ENCODE measurements around the gene UROD.
A peak's percentile ranks its signal among the peaks of the same experiment; 100 is the strongest.
"Not testable (repeated sequence)": the region's sequence is repeated elsewhere in the genome, so short reads cannot be mapped to it uniquely, and the experiment has no call there.

Gene UROD

DNA sequence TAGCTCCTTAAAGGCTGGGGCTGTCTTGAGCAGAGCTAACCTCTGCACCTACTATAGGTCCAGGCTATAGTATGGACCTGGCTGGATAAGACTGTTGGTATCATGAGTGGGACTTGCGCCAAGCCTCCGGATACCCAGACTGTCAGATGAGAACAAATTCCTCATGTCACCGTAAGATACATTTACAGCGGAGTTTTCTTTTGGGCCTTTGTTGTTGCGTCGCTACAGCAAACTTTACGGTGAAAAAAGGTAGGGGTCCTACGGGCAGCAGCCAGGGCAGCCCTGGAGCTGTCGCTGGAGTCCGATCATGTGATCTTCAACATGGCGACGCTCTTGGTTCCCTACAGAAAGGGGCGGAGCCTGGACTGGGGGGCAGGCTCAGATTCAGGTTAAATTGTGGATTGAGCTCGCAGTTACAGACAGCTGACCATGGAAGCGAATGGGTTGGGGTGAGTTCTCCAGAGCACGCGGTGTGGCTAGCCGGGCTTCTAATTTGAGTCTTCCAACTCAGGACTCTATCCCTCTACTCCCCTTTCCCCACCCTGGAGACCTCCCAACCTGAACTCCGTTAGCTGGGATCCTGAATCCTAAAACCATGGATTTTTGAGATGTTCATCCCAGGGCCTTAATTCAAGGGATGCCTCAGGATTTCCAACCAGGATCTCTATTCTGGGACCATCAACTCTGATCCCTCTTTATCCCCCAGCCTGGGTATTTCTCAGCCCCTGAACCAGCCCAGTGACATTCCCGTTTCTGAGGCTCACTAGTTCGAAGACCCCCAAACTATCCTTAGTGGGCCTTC, at the start of gene UROD:
Gene UROD, plus strand, starts transcription at position 418 of the 802 bp plus-strand sequence. Its CDS starts 12 bp downstream, at position 430.
- peak; percentile 93 for DNase-seq

DNA sequence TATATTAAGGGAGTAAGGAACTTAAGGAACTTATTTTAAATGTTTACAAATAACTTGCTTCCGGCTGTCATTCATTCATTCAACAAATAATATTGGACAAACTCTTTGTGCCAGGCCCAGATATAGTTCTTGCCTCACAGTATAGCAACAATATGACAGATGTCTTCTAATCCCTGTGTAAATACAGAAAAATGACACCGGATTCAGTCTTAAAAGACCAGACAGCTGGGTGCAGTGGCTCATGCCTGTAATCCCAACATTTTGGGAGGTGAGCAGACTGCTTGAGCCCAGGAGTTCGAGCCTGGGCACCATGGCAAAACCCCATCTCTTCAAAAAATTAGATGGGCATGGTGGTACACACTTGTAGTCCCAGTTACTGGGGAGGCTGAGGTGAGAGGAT, 49.3 kb upstream of the UROD start:
- no peak for DNase-seq

DNA sequence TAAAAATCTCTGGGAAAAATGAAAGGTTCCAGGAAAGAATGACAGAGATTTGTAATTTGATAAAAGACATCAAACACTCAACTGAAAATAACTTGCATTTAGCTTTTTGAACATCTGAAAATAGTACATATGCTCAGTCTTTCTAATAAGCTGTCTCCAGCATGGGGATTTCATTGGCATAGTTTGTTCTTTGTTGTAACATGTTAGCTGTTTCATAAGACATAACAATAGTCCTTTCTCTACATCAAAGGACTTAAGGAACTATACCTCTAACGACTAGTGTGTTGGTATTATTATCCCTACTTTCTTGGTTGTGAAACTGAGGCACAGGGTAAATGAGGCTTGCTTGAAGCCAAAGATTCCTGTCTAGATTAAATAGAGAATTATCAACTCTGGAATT, 47.7 kb upstream of the UROD start:
- DNase-seq: no peak

DNA sequence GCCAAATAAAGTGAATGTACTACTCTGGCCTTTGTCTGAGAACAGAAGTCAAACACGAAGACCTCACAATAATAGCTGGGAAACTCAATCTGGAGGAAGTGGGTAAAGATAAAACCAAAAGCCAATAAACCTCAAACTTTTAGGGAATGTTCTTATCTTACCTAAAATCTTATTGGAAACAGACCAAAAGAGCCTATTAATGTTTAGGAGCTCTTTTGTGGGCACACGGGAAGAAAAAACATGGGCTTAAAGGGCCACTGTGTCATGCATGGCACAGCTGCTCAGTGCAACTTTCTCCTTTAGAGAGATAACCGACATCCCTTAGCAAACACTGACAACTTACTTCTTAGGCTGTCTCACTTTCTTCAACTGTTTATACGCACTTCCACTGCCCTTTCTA, 41.7 kb upstream of the UROD start:
- DNase-seq: no peak

DNA sequence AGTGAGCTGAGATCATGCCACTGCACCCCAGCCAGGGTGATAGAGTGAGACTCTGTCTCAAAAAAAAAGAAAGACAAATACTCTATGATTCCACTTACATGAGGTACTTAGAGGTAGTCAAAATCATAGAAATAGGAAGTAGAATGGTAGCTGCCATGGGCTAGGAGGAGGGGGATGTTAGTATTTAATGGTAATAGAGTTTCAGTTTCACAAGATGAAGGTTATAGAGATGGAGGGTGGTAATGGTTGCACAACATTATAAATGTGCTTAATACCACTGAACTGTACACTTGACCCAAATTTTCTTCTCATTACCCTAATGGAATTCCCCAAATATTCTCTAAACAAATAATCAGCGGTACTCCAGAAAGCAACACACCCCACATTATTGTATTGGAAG, 38.4 kb upstream of the UROD start:
- no peak for DNase-seq

DNA sequence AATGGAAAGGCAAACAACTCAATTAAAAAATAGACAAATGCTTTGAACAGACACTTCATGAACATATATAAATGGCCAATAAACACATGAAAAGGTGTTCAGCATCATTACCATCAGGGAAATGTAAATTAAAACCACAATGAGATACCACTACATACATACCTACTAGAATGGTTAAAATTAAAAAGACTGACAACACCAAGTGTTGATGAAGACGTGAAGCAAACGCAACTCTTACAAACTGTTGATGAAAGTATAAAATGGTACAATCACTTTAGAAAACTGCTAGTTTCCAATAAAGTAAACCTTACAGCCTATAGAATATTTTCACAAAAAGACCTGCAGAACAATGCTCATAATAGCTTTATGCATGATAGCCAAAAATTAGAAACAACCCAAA, 35.8 kb upstream of the UROD start:
- DNase-seq: no peak

DNA sequence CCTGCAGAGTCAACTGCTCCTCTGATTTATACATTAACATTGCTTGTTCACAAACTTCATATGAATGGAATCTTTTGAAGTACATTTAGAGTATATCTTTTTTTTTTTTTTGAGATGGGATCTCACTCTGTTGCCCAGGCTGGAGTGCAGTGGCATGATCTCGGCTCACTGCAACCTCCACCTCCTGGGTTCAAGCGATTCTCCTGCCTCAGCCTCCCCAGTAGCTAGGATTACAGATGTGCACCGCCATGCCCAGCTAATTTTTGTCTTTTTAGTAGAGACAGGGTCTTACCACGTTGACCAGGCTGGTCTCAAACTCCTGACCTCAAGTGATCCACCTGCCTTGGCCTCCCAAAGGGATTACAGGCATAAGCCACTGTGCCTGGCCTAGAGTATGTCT, 34.7 kb upstream of the UROD start:
- not testable (repeated sequence) for DNase-seq

DNA sequence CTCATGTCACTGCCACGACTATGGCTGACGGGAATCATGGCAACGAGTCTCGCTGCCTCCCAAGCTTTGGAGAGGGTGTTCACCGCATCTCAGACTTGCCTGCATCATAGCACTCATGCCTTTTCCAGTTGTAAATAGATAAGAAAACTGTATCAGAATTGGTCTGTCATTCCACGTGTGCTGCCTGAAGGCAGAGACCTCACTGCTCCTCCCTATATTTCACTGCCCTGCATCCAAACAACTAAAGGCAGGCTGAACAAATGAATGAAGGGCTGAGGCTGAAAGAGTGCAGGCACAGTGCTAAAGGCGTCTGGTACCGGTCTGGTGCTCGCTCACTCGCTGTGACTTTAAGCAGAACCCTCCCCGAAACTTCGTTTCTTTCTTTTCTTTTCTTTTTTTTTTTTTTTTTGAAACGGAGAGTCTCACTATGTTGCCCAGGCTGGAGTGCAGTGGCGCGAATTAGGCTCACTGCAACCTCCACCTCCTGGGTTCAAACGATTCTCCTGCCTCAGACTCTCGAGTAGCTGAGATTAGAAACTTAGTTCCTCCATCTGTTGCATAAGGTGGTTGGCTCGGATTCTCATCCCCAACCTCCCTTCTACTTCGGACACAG, 26.2 kb upstream of the UROD start:
- DNase-seq: no peak

DNA sequence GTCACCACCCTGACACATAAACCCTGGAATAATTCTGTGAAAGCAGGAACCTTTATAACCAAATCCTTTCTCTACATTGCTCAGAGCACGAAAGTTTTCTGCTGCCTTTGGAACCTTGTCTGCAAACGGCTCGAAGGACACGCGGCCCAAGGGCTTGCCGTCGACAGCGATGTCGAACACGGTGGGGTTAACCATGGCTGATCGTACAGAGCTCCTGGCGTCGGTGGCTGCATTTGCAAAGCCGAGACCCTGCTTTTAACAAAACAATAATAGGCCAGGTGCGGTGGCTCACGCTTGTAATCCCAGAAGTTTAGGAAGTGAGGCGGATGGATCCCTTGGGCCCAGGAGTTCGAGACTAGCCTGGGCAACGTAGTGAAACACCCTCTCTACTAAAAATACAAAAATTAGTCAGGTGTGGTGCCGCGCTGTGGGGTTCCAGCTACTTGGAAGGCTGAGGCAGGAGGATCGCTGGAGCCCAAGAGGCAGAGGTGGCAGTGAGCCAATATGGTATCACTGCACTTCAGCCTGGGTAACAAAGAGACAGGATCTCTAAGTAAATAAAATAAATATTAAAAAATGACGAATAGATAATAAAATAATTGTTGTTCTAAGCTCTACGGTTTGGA, 23.4 kb upstream of the UROD start:
- DNase-seq: no peak

DNA sequence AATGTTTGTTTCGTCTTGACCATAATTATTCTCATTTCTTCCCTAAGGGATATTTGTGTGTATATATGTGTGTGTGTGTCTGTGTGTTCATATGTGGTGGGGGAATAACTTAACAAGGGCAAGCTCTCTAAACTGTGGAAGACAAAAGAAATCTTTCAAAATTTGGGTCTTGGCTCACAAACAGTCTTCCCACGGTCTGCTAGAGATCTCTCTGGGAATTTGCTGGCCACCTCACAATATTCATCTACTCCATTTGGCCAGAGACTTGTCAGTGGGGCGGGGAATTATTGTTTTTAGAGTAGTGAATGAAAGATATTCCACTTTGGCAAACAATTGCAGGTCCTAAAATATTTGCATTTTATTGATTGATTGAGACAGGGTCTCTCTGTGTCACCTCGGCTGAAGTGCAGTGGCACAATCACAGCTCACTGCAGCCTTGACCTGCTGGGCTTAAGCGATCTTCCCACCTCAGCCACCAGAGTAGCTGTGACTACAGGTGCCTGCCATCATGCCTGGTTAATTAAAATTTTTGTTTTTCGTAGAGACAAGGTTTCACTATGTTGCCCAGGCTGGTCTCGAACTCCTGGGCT, 17.6 kb upstream of the UROD start:
- no peak for DNase-seq

DNA sequence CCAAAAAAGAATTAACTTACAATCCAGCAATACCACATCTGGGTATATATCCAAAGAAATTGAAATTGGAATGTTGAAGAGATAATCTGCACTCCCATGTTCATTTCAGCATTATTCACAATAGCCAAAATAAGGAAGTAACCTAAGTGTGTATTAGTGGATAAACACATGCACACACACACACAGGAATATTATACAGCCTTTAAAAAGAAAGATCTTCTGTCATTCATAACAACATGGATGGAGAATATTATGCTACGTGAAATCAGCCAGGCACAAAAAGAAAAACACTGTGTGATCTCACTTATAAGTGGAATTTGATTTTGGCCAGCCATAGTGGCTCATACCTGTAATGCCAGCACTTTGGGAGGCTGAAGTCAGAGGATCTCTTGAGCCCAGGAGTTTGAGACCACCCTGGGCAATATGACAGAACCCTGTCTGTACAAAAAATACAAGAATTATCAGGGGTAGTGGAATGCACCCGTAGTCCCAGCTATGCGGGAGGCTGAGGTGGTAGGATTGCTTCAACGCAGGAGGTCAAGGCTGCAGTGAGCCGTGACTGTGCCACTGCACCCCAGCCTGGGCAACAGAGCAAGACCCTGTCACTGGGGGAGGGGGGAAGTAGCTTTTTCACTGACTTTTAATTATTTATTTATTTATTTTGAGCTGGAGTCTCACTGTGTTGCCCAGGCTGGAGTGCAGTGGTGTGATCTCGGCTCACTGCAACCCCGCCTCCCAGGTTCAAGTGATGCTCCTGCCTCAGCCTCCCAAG, 16.4 kb upstream of the UROD start:
- no peak for DNase-seq

DNA sequence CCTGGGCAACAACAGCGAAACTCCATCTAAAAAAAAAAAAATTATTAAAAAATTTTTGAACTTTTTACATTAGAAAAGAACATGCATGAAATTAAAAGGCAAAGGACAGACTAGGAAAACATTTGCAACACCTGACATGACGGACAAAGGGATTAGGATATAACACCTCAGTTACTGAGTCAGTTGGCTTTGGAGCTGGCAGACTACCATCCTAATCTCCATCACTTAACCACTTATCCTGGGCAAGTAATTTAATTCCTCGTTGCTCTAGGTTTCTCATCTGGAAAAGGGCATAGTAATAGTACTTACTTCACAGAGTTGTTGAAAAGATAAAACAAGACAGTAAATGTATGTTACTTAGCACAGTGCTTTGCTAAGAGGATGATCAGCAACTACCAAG, 12.8 kb upstream of the UROD start:
- no peak for DNase-seq

DNA sequence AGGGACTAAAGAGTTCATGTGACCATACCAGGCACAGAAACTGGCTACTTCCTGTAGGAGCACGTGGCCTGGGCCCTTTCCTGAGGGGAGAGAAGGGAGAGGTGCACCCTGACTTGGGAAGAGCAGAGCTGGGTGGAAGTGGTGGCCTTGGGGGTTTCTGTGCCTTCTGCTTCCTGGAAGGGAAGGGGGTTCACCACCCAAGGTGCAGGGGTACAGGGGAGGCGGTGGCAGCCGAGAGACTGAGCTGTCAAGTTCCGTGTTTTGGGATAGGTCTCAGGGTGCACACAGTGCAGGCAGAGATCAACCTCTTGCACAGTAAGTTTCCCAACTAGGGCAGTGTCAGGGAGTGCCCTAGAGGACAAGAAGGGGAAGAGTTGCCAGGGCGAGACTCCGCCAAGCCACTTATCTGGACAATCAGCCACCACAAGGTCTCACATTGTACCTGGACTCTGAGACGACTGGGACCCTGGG, 11.0 kb upstream of the UROD start:
- DNase-seq: no peak

DNA sequence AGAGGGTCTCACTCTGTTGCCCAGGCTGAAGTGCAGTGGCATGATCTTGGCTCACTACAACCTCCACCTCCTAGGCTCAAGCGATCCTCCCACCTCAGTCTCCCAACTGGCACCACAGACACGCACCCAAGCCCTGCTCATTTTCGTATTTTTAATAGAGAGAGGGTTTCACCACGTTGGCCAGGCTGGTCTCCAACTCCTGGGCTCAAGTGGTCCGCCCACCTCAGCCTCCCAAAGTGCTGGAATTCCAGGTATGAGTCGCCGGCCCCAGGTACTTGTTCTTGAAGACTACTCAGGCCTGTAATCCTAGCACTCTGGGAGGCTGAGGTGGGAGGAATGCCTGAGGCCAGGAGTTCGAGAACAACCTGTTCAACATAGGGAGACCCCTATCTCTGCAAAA, 10.5 kb upstream of the UROD start:
- DNase-seq: not testable (repeated sequence)

DNA sequence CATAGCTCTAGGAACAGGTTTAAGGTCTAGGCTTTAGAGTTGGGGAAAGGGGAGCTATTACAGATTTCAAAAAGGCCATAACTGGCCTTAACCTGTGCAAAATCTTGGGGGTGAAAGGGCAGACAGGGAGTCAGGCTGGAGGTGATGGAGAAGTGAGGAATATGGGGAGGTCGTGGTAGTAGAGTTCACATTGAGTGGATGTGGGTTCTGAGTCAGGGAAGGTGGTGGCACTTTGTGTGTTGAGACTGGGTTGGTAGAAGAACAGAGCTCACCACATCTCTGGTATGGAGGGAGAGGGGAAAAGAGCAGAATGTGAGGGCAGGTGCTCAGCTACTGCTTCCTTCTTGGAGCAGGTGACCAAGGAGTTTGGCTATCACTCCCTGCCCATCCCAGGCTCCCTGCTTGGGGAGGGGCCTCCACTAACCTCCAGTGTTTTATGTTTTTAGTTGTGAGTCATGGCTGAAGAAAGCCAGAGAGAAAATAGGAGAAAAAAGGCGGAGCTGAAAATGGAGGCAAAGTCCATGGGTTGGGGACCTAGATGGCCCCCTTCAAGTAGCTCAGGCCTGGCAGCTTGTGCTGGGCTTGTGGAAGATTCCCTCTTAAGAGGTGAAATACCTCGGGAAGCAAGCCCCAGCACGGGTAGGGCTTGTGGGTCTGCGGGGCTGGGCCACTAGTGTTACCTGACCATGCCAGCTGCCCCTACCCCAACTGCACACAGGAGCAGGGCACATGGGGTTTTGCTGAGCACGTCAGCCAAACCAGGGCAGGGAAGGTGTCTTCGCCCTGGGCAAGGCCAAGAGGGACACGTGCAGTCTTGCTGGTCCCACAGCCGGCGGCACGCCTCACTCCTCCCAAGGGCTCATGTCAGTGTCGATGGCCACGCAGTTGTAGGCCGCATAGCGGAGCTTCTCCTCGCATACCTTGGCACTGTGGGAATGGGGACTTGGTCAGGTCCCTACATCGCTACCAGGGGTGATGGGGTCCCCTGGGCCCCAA, 9.1 kb upstream of the UROD start:
- DNase-seq: no peak

DNA sequence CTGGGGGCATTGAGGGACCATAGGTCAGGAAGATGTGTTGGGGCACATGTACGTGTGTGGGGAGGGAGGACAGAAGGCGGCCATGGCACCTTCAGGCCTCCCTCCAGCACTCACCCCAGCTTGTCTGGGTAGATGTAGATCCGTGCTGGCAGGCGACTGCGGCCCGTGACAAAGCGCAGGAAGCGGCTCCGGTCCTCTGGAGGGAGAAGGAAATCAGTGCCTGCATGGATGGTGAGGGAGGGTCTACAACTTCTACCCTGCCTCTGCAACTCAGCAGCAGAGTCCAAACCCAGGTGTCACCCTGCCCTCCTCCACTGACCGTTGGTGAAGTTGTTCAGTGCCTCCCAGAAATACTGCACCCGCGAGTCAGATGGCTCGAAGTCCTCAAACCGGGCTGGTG, 8.3 kb upstream of the UROD start:
- no peak for DNase-seq

DNA sequence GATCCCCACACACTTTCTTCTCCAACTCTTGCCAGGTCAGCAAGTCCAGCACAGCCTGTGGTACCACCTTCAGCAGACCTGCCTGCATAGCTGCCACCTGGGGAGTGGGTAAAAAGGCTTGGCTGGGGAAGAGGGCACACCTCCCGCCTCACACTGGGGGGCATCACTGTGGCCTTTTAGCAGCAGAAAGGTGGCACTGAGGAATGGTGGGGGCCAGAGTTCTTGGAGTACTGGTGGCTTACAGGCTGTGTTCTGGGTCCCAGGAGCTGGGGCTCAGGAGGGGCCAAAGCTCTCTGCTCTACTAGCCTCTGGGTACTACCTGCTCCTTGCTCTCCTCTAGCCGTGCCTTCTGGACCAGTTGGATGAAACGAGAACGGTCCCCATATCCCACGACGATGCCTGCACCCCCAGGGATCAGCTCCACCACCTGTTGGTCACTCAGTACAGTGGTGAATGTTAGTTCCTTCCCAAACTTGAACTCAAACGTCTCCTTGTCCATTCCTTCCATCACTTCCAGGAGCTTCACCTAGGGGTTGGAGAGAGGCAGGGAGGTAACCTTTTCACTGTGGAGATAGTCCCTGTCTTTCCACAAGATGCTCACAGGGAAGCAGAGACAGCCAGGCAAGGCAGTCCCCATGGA, 7.7 kb upstream of the UROD start:
- DNase-seq: no peak

DNA sequence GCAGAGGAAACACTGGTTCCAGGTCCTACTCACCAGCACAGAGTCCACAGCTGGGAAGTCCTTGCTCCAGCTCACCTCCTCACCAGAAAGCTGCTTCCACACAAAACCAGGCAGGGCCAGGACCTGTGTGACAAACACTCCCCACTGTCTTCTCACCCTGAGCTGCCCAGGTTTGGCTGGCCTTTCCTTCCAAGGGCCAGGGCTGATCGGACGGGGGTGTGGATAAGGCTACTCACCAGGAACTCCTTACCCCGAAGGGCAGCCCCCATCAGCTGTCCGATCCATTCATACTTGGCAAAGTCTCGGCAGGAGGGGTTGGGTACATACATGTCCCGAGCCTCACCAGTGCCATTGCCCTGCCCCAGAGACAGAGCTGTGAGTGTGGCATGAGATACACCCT, 6.3 kb upstream of the UROD start:
- DNase-seq: no peak

DNA sequence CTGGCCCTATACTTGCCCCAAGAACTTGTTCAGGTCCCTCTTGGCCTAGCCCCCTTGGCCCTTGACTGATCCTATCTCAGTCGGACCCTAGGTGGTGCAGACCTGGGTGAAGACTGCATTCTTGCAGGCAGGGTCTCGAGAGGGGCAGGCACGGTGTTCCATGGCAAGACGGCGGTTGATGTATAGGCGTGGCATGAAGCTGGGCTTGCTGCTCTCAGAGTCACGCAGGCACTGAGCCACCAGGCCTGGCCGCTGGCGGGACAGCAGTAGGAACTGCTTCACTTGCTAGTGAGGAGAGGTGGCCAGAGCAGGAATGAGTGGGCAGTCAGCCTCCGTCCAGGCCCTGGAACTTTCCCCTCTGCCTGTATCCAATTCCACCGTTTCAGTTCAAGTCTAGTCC, 4.7 kb upstream of the UROD start:
- no peak for DNase-seq

DNA sequence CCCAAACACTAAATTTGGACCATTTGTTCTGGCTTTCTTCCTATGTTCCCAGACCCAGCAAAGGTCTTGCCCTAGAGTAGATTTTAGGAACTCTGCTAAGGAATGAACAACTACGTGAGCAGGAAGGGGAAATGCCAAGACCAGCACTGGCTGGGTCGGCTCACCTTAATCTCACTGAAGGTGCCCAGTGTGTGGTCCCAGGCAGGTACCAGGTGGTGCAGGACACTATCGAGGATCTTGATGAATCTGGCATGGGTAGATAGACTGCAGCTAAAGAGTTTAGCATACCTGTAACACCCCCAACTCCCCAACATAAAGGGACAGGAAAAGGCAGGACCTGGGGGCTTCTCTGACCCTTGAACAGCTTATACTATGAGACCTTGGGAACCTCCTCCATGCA, 4.0 kb upstream of the UROD start:
- no peak for DNase-seq

DNA sequence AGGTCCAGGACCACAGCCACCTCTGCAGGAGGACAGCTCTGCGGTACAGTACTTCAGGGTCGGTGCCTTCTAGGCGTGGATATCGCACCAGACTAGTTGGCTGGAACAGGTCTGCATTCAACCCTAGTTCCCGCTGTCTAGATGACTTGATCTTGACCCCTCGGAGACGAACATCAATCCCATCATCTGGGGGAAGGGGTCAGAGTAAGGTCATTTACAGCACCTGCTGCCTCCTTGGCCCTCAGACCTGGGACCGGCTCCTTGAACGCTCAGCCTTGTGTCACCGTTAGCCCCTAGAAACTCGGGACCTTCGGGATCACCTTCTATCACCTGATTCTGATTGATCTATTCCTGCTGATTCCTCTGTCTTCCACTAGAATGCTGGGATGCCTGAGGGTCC, 3.5 kb upstream of the UROD start:
- DNase-seq: no peak
